SU-DHL-6 (cell line): Measurements from ENCODE around the gene TLX3.

ENCODE experiments used
- H2AFZ ChIP-seq: fragments of 200-600 bp; sonication (generic); 2 replicates; pipeline ENCODE4 v1.6.1; 2014; ENCODE audit warnings: low read depth, mild to moderate bottlenecking, moderate library complexity, mixed read lengths, antibody characterized with exemption, low read length; ENCODE audit not compliant: severe bottlenecking
- H3F3A ChIP-seq: fragments of 200-600 bp; shearing (Covaris generic); 2 replicates; pipeline ENCODE4 v1.6.0; 2016; ENCODE audit warnings: antibody characterized with exemption, mild to moderate bottlenecking; ENCODE audit not compliant: insufficient read depth
- H3K27ac ChIP-seq: fragments of 200-600 bp; sonication (generic); 2 replicates; pipeline ENCODE4 v1.5.1; 2016; ENCODE audit warnings: low read depth, mild to moderate bottlenecking, low read length, moderate library complexity, mixed read lengths
- H3K27me3 ChIP-seq: fragments of 200-600 bp; sonication (generic), shearing (Covaris generic); 2 replicates; pipeline ENCODE4 v1.6.0; 2014; ENCODE audit warnings: mild to moderate bottlenecking, low read length
- H3K36me3 ChIP-seq: fragments of 200-600 bp; sonication (generic); 2 replicates; pipeline ENCODE4 v1.6.1; 2014; ENCODE audit warnings: mild to moderate bottlenecking, low read length, mixed read lengths
- H3K4me2 ChIP-seq: fragments of 300-600, 200-600 bp; shearing (Covaris generic), sonication (generic); 2 replicates; pipeline ENCODE4 v1.6.0; 2014; ENCODE audit warnings: low read length, low read depth, mild to moderate bottlenecking; ENCODE audit not compliant: poor library complexity, severe bottlenecking
- H3K4me3 ChIP-seq: fragments of 200-600 bp; sonication (generic); 2 replicates; pipeline ENCODE4 v1.5.1; 2014; ENCODE audit warnings: antibody characterized with exemption, low read length, mild to moderate bottlenecking, mixed read lengths; ENCODE audit not compliant: insufficient read depth, poor library complexity, severe bottlenecking
- H3K79me2 ChIP-seq: fragments of 200-600 bp; sonication (generic); 2 replicates; pipeline ENCODE4 v1.6.1; 2014; ENCODE audit warnings: mild to moderate bottlenecking, low read length, moderate library complexity; ENCODE audit not compliant: insufficient read depth
- H3K9ac ChIP-seq: fragments of 200-600 bp; sonication (generic); 2 replicates; pipeline ENCODE4 v1.7.0; 2014; ENCODE audit warnings: mild to moderate bottlenecking, low read length
- H3K9me2 ChIP-seq: fragments of 200-600 bp; sonication (generic); replicated peaks from 2 replicates; pipeline ENCODE4 v1.6.1; 2014; ENCODE audit warnings: low read length; ENCODE audit not compliant: insufficient read depth
- H3K9me3 ChIP-seq: fragments of 200-600 bp; sonication (generic); 2 replicates; pipeline ENCODE4 v1.6.1; 2014; ENCODE audit warnings: low read length, mixed read lengths; ENCODE audit not compliant: insufficient read depth
- H4K20me1 ChIP-seq: fragments of 200-600 bp; sonication (generic); 2 replicates; pipeline ENCODE4 v1.6.1; 2014; ENCODE audit warnings: low read depth, mild to moderate bottlenecking, antibody characterized with exemption, low read length, moderate library complexity, mixed read lengths
- CTCF ChIP-seq: fragments of 200-600 bp; sonication (generic); IDR thresholded peaks from one replicate; pipeline ENCODE4 v1.5.1; 2017; ENCODE audit warnings: antibody characterized with exemption, mild to moderate bottlenecking, low read length, moderate library complexity; ENCODE audit not compliant: insufficient read depth, poor library complexity, severe bottlenecking
- EZH2phosphoT487 ChIP-seq: fragments of 200-600 bp; sonication (generic), shearing (Covaris generic); conservative IDR thresholded peaks from 2 replicates; pipeline ENCODE4 v1.6.1; 2018; ENCODE audit warnings: mild to moderate bottlenecking, antibody characterized with exemption, low read length, moderate library complexity, mixed read lengths

Gene TLX3

GRCh38 chr5:171344936-171345608 is 36.0 kb downstream of the TLX3 start:
- Histone ChIP-seq H2AFZ (no peak overlapping the region), H3K4me2 (no peak overlapping the region), H3K9me2 (no peaks in the 10 kb centered on the region), H4K20me1 (no peaks in the 10 kb centered on the region), H3K27me3 (no peaks in the 10 kb centered on the region), H3F3A (no peaks in the 10 kb centered on the region), H3K4me3 (no peak overlapping the region), H3K36me3 (no peaks in the 10 kb centered on the region), H3K79me2 (no peaks in the 10 kb centered on the region), H3K9me3 (no peaks in the 10 kb centered on the region), H3K27ac (no peak overlapping the region), H3K9ac (no peak overlapping the region)
- no peak for TF ChIP-seq CTCF
- TF ChIP-seq EZH2phosphoT487: no peak

- no peaks in the 10 kb centered on the region for H3K36me3 ChIP-seq
- TF ChIP-seq EZH2phosphoT487 (no peak), CTCF (no peak)
- no peaks in the 10 kb centered on the region for H3K9me2 ChIP-seq
These were observed 42.6 kb downstream of the TLX3 start for GRCh38 chr5:171351536-171352073.

GRCh38 chr5:171355302-171355724 is 46.3 kb downstream of the TLX3 start:
- no peak overlapping the region for H2AFZ ChIP-seq

More at GRCh38 chr5:171351536-171352073, 42.6 kb downstream of the TLX3 start:
- no peak overlapping the region for H3K9ac ChIP-seq
- no peak overlapping the region for H3K4me3 ChIP-seq
- H3F3A ChIP-seq: no peaks in the 10 kb centered on the region
- H3K27ac ChIP-seq: no peak overlapping the region
- H3K4me2 ChIP-seq: no peak overlapping the region
- no peaks in the 10 kb centered on the region for H3K27me3 ChIP-seq
- H2AFZ ChIP-seq: no peak overlapping the region
- H3K9me3 ChIP-seq: no peaks in the 10 kb centered on the region
- no peaks in the 10 kb centered on the region for H3K79me2 ChIP-seq
- no peaks in the 10 kb centered on the region for H4K20me1 ChIP-seq

More at GRCh38 chr5:171355302-171355724, 46.3 kb downstream of the TLX3 start:
- no peak overlapping the region for H3K4me3 ChIP-seq
- H3K4me2 ChIP-seq: no peak overlapping the region
- TF ChIP-seq CTCF (no peak), EZH2phosphoT487 (no peak)
- H3K27me3 ChIP-seq: no peaks in the 10 kb centered on the region
- H4K20me1 ChIP-seq: no peaks in the 10 kb centered on the region
- no peaks in the 10 kb centered on the region for H3K79me2 ChIP-seq
- H3K9me3 ChIP-seq: no peaks in the 10 kb centered on the region
- no peaks in the 10 kb centered on the region for H3K36me3 ChIP-seq
- no peak overlapping the region for H3K9ac ChIP-seq
- no peaks in the 10 kb centered on the region for H3F3A ChIP-seq
- H3K27ac ChIP-seq: no peak overlapping the region
- H3K9me2 ChIP-seq: no peaks in the 10 kb centered on the region
